RWPE2 (cell line): Measurements from ENCODE around the gene SYT17.

Experiments used
- ATAC-seq: fragments of 200-7000 bp; cut with Tn5 transposase; 3 replicates; pipeline ENCODE4 v1.9.1; 2021; ENCODE audit warnings: low read depth
- DNase-seq: peaks from one replicate; pipeline ENCODE4 v3.0.0-alpha.2; 2020; ENCODE audit warnings: low spot score
- H3K27ac ChIP-seq: fragments of 450-650 bp; 2 replicates; pipeline ENCODE4 v1.5.1; 2017; ENCODE audit warnings: mild to moderate bottlenecking; ENCODE audit not compliant: poor library complexity, severe bottlenecking
- H3K27me3 ChIP-seq: fragments of 250-450 bp; sonication (Bioruptor Pico); 2 replicates; pipeline ENCODE4 v1.5.1; 2021; ENCODE audit warnings: mild to moderate bottlenecking, moderate library complexity; ENCODE audit not compliant: insufficient read depth, poor library complexity, severe bottlenecking
- H3K36me3 ChIP-seq: fragments of 250-450 bp; sonication (Bioruptor Pico); 2 replicates; pipeline ENCODE4 v1.5.1; 2020; ENCODE audit warnings: low read depth, mild to moderate bottlenecking, moderate library complexity
- H3K4me1 ChIP-seq: fragments of 250-450 bp; sonication (Bioruptor Pico); 2 replicates; pipeline ENCODE4 v1.5.1; 2021; ENCODE audit warnings: mild to moderate bottlenecking, moderate library complexity; ENCODE audit not compliant: insufficient read depth, poor library complexity, severe bottlenecking
- H3K4me3 ChIP-seq: fragments of 250-450 bp; sonication (Bioruptor Pico); 2 replicates; pipeline ENCODE4 v1.5.1; 2021; ENCODE audit warnings: mild to moderate bottlenecking, moderate library complexity; ENCODE audit not compliant: severe bottlenecking
- H3K9me3 ChIP-seq: fragments of 250-450 bp; sonication (Bioruptor Pico); 2 replicates; pipeline ENCODE4 v1.5.1; 2021; ENCODE audit warnings: mild to moderate bottlenecking, moderate library complexity; ENCODE audit not compliant: severe bottlenecking
- CTCF ChIP-seq: fragments of 450-650 bp; IDR thresholded peaks from one replicate; pipeline ENCODE4 v1.5.1; 2017; ENCODE audit warnings: mild to moderate bottlenecking, moderate library complexity; ENCODE audit not compliant: poor library complexity, severe bottlenecking

Gene SYT17

GRCh38 chr16:19286827-19287226, 118.8 kb downstream of the SYT17 start:
- DNase-seq (no peak), ATAC-seq (no peak)
- Histone ChIP-seq H3K9me3 (no peaks in the 10 kb centered on the region), H3K27ac (no peak overlapping the region), H3K4me1 (peaks cover 5% of the 10 kb centered on the region), H3K27me3 (no peaks in the 10 kb centered on the region), H3K4me3 (no peak overlapping the region), H3K36me3 (no peaks in the 10 kb centered on the region)
- TF ChIP-seq CTCF = no peak

- Histone ChIP-seq H3K4me1 (peaks cover 5% of the 10 kb centered on the region), H3K36me3 (no peaks in the 10 kb centered on the region), H3K27ac (no peak overlapping the region), H3K27me3 (no peaks in the 10 kb centered on the region), H3K4me3 (no peak overlapping the region), H3K9me3 (no peaks in the 10 kb centered on the region)
- no peak for ATAC-seq
- no peak for TF ChIP-seq CTCF
- DNase-seq = no peak
These were observed 119.2 kb downstream of the SYT17 start for GRCh38 chr16:19287241-19287640.

GRCh38 chr16:19288872-19289799, 121.1 kb downstream of the SYT17 start:
- Histone ChIP-seq H3K4me3 (no peak overlapping the region), H3K9me3 (no peaks in the 10 kb centered on the region), H3K27ac (no peak overlapping the region), H3K36me3 (no peaks in the 10 kb centered on the region), H3K27me3 (no peaks in the 10 kb centered on the region), H3K4me1 (no peaks in the 10 kb centered on the region)
- no peak for ATAC-seq
- no peak for DNase-seq
- no peak for TF ChIP-seq CTCF

GRCh38 chr16:19289811-19290485, 121.9 kb downstream of the SYT17 start:
- Histone ChIP-seq H3K27ac (no peak overlapping the region), H3K4me3 (no peak overlapping the region), H3K4me1 (no peaks in the 10 kb centered on the region), H3K27me3 (no peaks in the 10 kb centered on the region), H3K36me3 (no peaks in the 10 kb centered on the region), H3K9me3 (no peaks in the 10 kb centered on the region)
- ATAC-seq (no peak), DNase-seq (no peak)
- TF ChIP-seq CTCF = no peak
